Measurements from ENCODE around the gene TMEM132D.

Gene TMEM132D

GRCh38 chr12:129827102-129827865, 76.5 kb downstream of the TMEM132D start:
- H3K9me3 ChIP-seq: peaks cover 13% of the 10 kb centered on the region
- no peaks in the 10 kb centered on the region for H3K36me3 ChIP-seq
- no peak overlapping the region for H3K4me2 ChIP-seq
- no peak for TF ChIP-seq Cebpa-rat (IDR thresholded peaks at IDR 0.05)
- no peak overlapping the region for H3K4me3 ChIP-seq
- peaks cover 7% of the 10 kb centered on the region for H3K4me1 ChIP-seq
- H3K27ac ChIP-seq: no peak overlapping the region
- no peaks in the 10 kb centered on the region; the same call in 1 of the 2 replicates for H3K27me3 ChIP-seq
- H3K9ac ChIP-seq: no peak overlapping the region
- H4K20me1 ChIP-seq: no peaks in the 10 kb centered on the region

GRCh38 chr12:129826273-129826672, 77.6 kb downstream of the TMEM132D start:
- H4K20me1 ChIP-seq: no peaks in the 10 kb centered on the region
- no peak for TF ChIP-seq Cebpa-rat (IDR thresholded peaks at IDR 0.05)
- no peaks in the 10 kb centered on the region for H3K36me3 ChIP-seq
- no peak overlapping the region for H3K4me2 ChIP-seq
- no peak overlapping the region for H3K9ac ChIP-seq
- peaks cover 16% of the 10 kb centered on the region for H3K4me1 ChIP-seq
- peaks cover 20% of the 10 kb centered on the region for H3K9me3 ChIP-seq
- no peak overlapping the region for H3K27ac ChIP-seq
- no peak overlapping the region for H3K4me3 ChIP-seq
- no peaks in the 10 kb centered on the region; the same call in 1 of the 2 replicates for H3K27me3 ChIP-seq

DNA sequence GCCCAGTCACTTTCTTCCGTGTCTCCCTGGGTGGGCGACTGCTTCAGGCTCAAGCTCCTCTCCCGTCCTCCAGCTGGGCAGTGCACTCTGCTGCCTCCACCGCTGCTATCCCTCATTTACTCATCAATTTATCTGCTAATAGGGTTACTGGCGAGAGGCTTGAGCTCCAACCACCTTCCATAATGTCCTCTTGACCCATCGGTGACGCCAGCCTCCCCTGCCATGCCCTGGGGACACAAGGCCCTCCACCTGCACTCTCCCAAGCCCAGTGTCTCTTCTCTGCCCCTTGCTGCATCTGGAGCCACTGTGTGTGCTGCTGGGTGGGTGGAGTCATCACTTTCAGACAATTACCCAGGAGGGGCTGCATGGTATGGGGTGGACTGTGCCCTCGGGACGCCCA, 78.5 kb downstream of the TMEM132D start:
- TF ChIP-seq Cebpa-rat (IDR thresholded peaks at IDR 0.05): no peak
- H4K20me1 ChIP-seq: no peaks in the 10 kb centered on the region
- H3K27me3 ChIP-seq: no peaks in the 10 kb centered on the region; the same call in 1 of the 2 replicates
- peaks cover 16% of the 10 kb centered on the region for H3K4me1 ChIP-seq
- no peak overlapping the region for H3K9ac ChIP-seq
- no peak overlapping the region for H3K27ac ChIP-seq
- H3K36me3 ChIP-seq: no peaks in the 10 kb centered on the region
- H3K4me2 ChIP-seq: no peak overlapping the region
- H3K9me3 ChIP-seq: peaks cover 20% of the 10 kb centered on the region
- no peak overlapping the region for H3K4me3 ChIP-seq

DNA sequence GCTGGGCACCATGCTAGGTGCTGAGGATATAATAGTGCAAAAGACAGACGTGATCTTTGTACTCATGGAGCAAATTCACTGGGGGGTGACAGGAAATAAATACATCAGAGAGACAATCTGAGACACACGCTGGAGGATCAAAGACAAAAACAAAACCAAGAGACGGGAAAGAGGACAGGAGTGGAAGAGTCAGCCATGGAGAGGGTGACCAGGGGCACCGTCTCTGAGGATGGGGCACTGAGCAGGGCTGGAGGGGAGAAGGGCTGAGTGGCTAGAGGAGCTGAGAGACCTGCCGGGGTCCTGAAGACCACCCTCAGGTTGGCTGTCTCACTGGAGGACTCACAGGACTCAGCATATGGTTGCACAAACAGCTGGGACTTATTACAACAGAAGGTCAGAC, 81.9 kb downstream of the TMEM132D start:
- Histone ChIP-seq H4K20me1 (no peaks in the 10 kb centered on the region), H3K9ac (no peak overlapping the region), H3K36me3 (no peaks in the 10 kb centered on the region), H3K4me1 (peaks cover 34% of the 10 kb centered on the region), H3K4me3 (no peak overlapping the region), H3K27ac (no peak overlapping the region), H3K27me3 (no peaks in the 10 kb centered on the region; the same call in 1 of the 2 replicates), H3K4me2 (peak overlapping the region; percentile 70), H3K9me3 (peaks cover 20% of the 10 kb centered on the region)
- no peak for TF ChIP-seq Cebpa-rat (IDR thresholded peaks at IDR 0.05)

GRCh38 chr12:129819391-129819790, 84.4 kb downstream of the TMEM132D start:
- H3K9ac ChIP-seq: no peak overlapping the region
- peaks cover 20% of the 10 kb centered on the region for H3K9me3 ChIP-seq
- peaks cover 34% of the 10 kb centered on the region for H3K4me1 ChIP-seq
- H4K20me1 ChIP-seq: no peaks in the 10 kb centered on the region
- H3K27ac ChIP-seq: no peak overlapping the region
- H3K4me3 ChIP-seq: no peak overlapping the region
- H3K4me2 ChIP-seq: peak overlapping the region; percentile 51
- no peaks in the 10 kb centered on the region for H3K36me3 ChIP-seq
- no peaks in the 10 kb centered on the region; the same call in 1 of the 2 replicates for H3K27me3 ChIP-seq
- TF ChIP-seq Cebpa-rat (IDR thresholded peaks at IDR 0.05): no peak

DNA sequence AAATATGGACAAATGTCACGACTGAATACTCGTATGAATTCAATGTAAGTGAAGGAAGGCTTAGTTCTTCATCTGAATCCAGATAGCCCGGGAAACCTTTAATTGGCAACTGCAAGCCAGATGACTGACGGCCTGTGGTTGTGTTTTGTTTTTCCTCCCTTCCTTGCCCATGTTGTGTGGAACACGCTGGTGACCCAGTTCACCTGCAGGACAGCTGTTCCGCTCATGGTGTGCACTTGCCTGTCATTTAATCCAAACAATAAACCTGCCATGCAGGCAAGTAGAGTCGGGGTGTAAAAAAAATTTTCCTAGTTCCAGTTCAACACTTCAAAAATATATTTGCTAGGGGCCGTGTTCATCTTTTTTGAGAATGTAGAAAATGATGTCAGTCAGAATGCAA, 88.0 kb downstream of the TMEM132D start:
- H3K27me3 ChIP-seq: no peaks in the 10 kb centered on the region
- peaks cover 18% of the 10 kb centered on the region for H3K4me1 ChIP-seq
- no peak overlapping the region for H3K27ac ChIP-seq
- no peak for TF ChIP-seq Cebpa-rat (IDR thresholded peaks at IDR 0.05)
- no peak overlapping the region for H3K9ac ChIP-seq
- H3K4me3 ChIP-seq: no peak overlapping the region
- H3K4me2 ChIP-seq: no peak overlapping the region
- H3K9me3 ChIP-seq: no peaks in the 10 kb centered on the region
- no peaks in the 10 kb centered on the region for H3K36me3 ChIP-seq
- no peaks in the 10 kb centered on the region for H4K20me1 ChIP-seq

DNA sequence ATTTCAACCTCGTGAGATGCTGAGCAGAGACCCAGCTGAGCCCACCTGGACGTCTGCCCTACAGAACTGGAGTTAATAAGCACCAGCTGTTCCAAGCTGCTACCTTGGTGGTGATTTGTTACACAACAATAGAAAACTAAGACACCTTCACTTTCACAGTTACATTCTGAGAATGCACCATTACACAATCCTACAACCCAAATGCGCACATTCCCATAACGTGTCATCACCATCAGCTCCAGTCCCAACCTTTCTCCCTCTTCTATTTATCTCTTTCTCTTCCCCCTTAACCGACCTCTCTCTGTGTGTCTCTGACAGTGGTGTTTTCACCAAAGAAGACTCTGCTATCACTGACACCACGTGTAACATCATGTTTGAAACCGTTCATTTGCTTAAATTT, 91.9 kb downstream of the TMEM132D start:
- no peak overlapping the region for H3K27ac ChIP-seq
- peaks cover 7% of the 10 kb centered on the region for H3K4me1 ChIP-seq
- H3K36me3 ChIP-seq: no peaks in the 10 kb centered on the region
- H3K9me3 ChIP-seq: no peaks in the 10 kb centered on the region
- no peak overlapping the region for H3K4me3 ChIP-seq
- H4K20me1 ChIP-seq: no peaks in the 10 kb centered on the region
- no peak overlapping the region for H3K4me2 ChIP-seq
- no peak for TF ChIP-seq Cebpa-rat (IDR thresholded peaks at IDR 0.05)
- H3K9ac ChIP-seq: no peak overlapping the region
- no peaks in the 10 kb centered on the region for H3K27me3 ChIP-seq

GRCh38 chr12:129807136-129807535, 96.7 kb downstream of the TMEM132D start:
- H4K20me1 ChIP-seq: no peaks in the 10 kb centered on the region
- H3K27ac ChIP-seq: no peak overlapping the region
- H3K4me3 ChIP-seq: no peak overlapping the region
- no peak overlapping the region for H3K4me2 ChIP-seq
- peaks cover 7% of the 10 kb centered on the region for H3K4me1 ChIP-seq
- no peak overlapping the region for H3K9ac ChIP-seq
- H3K36me3 ChIP-seq: no peaks in the 10 kb centered on the region
- H3K27me3 ChIP-seq: no peaks in the 10 kb centered on the region
- no peaks in the 10 kb centered on the region for H3K9me3 ChIP-seq
- TF ChIP-seq Cebpa-rat (IDR thresholded peaks at IDR 0.05): no peak

DNA sequence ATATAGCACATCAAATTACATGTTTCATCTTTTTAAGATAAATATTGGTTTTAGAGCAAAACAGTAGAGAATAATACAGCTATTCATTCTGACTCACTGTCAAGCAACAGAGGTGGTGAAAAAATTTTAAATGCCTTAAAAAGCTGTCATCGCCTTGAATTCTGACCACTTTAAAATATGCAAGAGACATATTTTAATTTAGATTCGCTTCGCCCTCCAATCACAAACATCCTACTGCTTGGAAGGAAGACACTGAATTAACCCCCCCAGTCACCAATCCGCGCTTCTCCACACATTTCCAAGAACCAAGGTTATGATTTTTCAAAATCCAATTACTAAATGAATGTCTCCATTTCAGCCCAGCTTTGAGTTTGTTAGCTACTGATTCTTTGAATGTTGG, 112.4 kb downstream of the TMEM132D start:
- Histone ChIP-seq H3K4me1 (no peaks in the 10 kb centered on the region), H3K9ac (no peak overlapping the region), H3K36me3 (no peaks in the 10 kb centered on the region), H3K27ac (no peak overlapping the region), H4K20me1 (no peaks in the 10 kb centered on the region), H3K9me3 (no peaks in the 10 kb centered on the region), H3K27me3 (no peaks in the 10 kb centered on the region), H3K4me2 (no peak overlapping the region), H3K4me3 (no peak overlapping the region)
- TF ChIP-seq Cebpa-rat (IDR thresholded peaks at IDR 0.05): no peak

DNA sequence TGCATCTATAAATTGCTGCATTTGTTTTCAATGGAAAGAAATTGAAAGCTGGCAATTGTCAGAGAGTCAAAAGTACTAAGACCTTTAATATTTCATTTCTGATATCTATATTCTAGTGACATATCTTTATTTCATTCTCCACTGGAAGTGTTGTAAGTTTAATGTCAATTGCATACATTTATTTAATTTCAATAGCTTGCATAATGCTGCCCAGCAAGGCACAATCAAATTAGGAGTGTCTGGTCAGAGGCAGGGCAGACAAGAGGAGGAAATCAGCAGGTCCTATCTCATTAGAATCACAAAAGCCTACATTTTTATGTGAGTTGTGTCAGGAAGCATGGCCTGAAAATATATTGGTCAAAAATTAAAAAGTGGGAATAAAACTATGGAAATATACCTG, 112.9 kb downstream of the TMEM132D start:
- Histone ChIP-seq H3K36me3 (no peaks in the 10 kb centered on the region), H3K4me2 (no peak overlapping the region), H4K20me1 (no peaks in the 10 kb centered on the region), H3K9ac (no peak overlapping the region), H3K27ac (no peak overlapping the region), H3K9me3 (no peaks in the 10 kb centered on the region), H3K4me3 (no peak overlapping the region), H3K27me3 (no peaks in the 10 kb centered on the region), H3K4me1 (no peaks in the 10 kb centered on the region)
- no peak for TF ChIP-seq Cebpa-rat (IDR thresholded peaks at IDR 0.05)

Measured in BLaER1 (cell line).